Lung (tissue), 12 donors: ENCODE measurements around the gene SLC2A8. TPM values are rescaled to one million over a fixed set of nuclear protein-coding genes. Genes with fewer than 3 reads are reported as not detected.

ENCODE experiments used
- ATAC-seq: fragments of 200-7000 bp; cut with Tn5 transposase; one replicate; pipeline ENCODE4 v1.9.1; 2020; ENCODE audit warnings: moderate number of reproducible peaks; ENCODE audit not compliant: insufficient read depth, low FRiP score
- DNase-seq, 3 donors: peaks; one replicate each; pipeline ENCODE4 v3.0.0-alpha.2; 2013 to 2017
- H3K27ac ChIP-seq, 2 donors: one replicate each; pipeline ENCODE4 v1.5.1; 2013; ENCODE audit warnings: mild to moderate bottlenecking in 2 of 2, moderate library complexity in 2 of 2, control low read depth in 1 of 2, inconsistent platforms in 1 of 2, low read depth in 1 of 2, low read length in 1 of 2
- H3K27me3 ChIP-seq, 3 donors: one replicate each; pipeline ENCODE4 v1.5.1; 2013; ENCODE audit warnings: low read length in 2 of 3; ENCODE audit not compliant: control insufficient read depth in 3 of 3, insufficient read depth in 3 of 3
- H3K36me3 ChIP-seq, 4 donors: one replicate each; pipeline ENCODE4 v1.5.1; 2013; ENCODE audit warnings: low read length in 4 of 4, mild to moderate bottlenecking in 1 of 4, moderate library complexity in 1 of 4; ENCODE audit not compliant: control insufficient read depth in 4 of 4, insufficient read depth in 4 of 4
- H3K4me1 ChIP-seq, 5 donors: one replicate each; pipeline ENCODE4 v1.5.1; 2013; ENCODE audit warnings: low read length in 5 of 5, mild to moderate bottlenecking in 2 of 5, moderate library complexity in 1 of 5; ENCODE audit not compliant: control insufficient read depth in 5 of 5, insufficient read depth in 5 of 5
- H3K4me3 ChIP-seq: one replicate; pipeline ENCODE4 v1.5.1; 2013; ENCODE audit warnings: mild to moderate bottlenecking, control low read depth, moderate library complexity
- H3K9ac ChIP-seq, 2 donors: one replicate each; pipeline ENCODE4 v1.5.1; 2013; ENCODE audit warnings: low read length in 2 of 2, control low read depth in 1 of 2; ENCODE audit not compliant: insufficient read depth in 1 of 2
- H3K9me3 ChIP-seq, 4 donors: one replicate each; pipeline ENCODE4 v1.5.1; 2013; ENCODE audit warnings: low read length in 3 of 4, mild to moderate bottlenecking in 1 of 4, moderate library complexity in 1 of 4; ENCODE audit not compliant: control insufficient read depth in 4 of 4, insufficient read depth in 3 of 4
- CTCF ChIP-seq: IDR thresholded peaks from 2 replicates; pipeline ENCODE4 v1.5.1; 2012; ENCODE audit warnings: mild to moderate bottlenecking; ENCODE audit errors: control extremely low read depth, extremely low read depth
- WGBS, 2 donors: extraction: QIAGEN DNeasy Blood & Tissue Kit; methylation state at CpG; one replicate each; pipeline ENCODE4 v1.1.7; 2013; 5-methylcytosine and 5-hydroxymethylcytosine counted together
- polyA plus RNA-seq, 2 donors: library from polyadenylated mRNA; stranded (reverse); fragments of 200-250 nt; gene quantifications; one replicate each; pipeline ENCODE4 v1.2.1, GENCODE V29; 2013
- total RNA-seq, 2 donors: library from RNA; depleted of rRNA in 1 of 2; stranded (reverse); fragments of >200 nt in 1 of 2; gene quantifications; one replicate each; pipeline ENCODE4 v1.2.1, GENCODE V29; 2014 to 2021
- donor health status: control.
- donor health status: control.
- donor health status: Bipolar disorder and iron deficiency.
- donor health status: healthy.
- donor health status: DM: yes; HTN: yes; CAD: no.

The SLC2A8 gene
- total and polyA plus RNA-seq, 4 donors: 8.9 to 18.8 (median 16.3) TPM

DNA sequence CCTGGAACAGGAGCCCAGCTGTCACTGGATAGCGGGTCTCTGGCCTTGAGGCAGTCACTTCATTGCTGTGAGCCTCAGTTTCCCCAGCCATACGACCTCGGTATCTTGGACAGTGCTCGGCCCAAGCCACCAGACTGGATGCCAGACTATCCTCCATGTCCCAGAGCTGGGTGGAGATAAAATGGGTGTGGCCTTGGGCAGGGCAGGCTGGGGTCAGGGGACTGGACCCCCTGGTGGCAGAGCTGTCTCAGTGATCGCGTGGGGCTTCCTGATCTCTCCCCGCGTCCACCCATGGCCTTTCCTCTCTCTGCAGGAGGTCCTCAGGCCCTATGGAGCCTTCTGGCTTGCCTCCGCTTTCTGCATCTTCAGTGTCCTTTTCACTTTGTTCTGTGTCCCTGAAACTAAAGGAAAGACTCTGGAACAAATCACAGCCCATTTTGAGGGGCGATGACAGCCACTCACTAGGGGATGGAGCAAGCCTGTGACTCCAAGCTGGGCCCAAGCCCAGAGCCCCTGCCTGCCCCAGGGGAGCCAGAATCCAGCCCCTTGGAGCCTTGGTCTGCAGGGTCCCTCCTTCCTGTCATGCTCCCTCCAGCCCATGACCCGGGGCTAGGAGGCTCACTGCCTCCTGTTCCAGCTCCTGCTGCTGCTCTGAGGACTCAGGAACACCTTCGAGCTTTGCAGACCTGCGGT, 10.0 kb downstream of the SLC2A8 start:
- Histone ChIP-seq H3K9me3 (no peaks in the 10 kb centered on the region), H3K36me3 (peaks cover 0 to 35% (median 21%) of the 10 kb centered on the region in 4 donors), H3K4me3 (no peak overlapping the region), H3K27me3 (no peaks in the 10 kb centered on the region), H3K9ac (no peak overlapping the region), H3K27ac (no peak overlapping the region), H3K4me1 (peaks cover 0 to 3% (median 0%) of the 10 kb centered on the region in 5 donors)
- DNase-seq (no peak), ATAC-seq (no peak)
- TF ChIP-seq CTCF: no peak
- WGBS, 2 donors: 86 to 94% methylated on average over 13 of the region's 13 CpGs

DNA sequence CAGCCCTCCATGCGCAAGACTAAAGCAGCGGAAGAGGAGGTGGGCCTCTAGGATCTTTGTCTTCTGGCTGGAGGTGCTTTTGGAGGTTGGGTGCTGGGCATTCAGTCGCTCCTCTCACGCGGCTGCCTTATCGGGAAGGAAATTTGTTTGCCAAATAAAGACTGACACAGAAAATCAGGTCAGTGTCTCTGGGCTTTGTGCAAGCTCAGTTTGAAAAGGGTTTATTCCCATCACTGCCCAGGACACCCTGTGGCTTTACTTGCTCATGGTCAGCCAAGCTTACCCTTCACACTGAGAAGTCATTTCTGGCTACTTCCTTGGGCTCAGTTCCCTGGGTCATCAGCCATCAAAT, 10.5 kb downstream of the SLC2A8 start:
- Histone ChIP-seq H3K4me3 (no peak overlapping the region), H3K9ac (no peak overlapping the region), H3K27ac (no peak overlapping the region), H3K9me3 (no peaks in the 10 kb centered on the region), H3K27me3 (no peaks in the 10 kb centered on the region), H3K36me3 (peaks cover 0 to 34% (median 23%) of the 10 kb centered on the region in 4 donors), H3K4me1 (peaks cover 0 to 3% (median 0%) of the 10 kb centered on the region in 5 donors)
- ATAC-seq: no peak
- DNase-seq: no peak
- no peak for TF ChIP-seq CTCF
- 88 to 94% methylated on average over 6 of the region's 6 CpGs for WGBS, 2 donors

- Histone ChIP-seq H3K27me3 (no peaks in the 10 kb centered on the region), H3K4me3 (no peak overlapping the region), H3K9ac (no peak overlapping the region), H3K9me3 (no peaks in the 10 kb centered on the region), H3K4me1 (peaks cover 0 to 3% (median 0%) of the 10 kb centered on the region in 5 donors), H3K27ac (no peak overlapping the region), H3K36me3 (peaks cover 0 to 14% (median 7%) of the 10 kb centered on the region in 4 donors)
- ATAC-seq (no peak), DNase-seq (no peak)
- WGBS, 2 donors: 50 to 78% methylated on average over 4 of the region's 4 CpGs
- TF ChIP-seq CTCF: no peak
These were observed 14.2 kb downstream of the SLC2A8 start for GRCh38 chr9:127411122-127411521.

- Histone ChIP-seq H3K36me3 (peaks cover 0 to 4% (median 0%) of the 10 kb centered on the region in 4 donors), H3K27me3 (no peaks in the 10 kb centered on the region), H3K9me3 (no peaks in the 10 kb centered on the region), H3K9ac (no peak overlapping the region), H3K4me1 (peaks cover 0 to 3% (median 0%) of the 10 kb centered on the region in 5 donors), H3K4me3 (no peak overlapping the region), H3K27ac (no peak overlapping the region)
- 89 to 94% methylated on average over 4 of the region's 4 CpGs for WGBS, 2 donors
- no peak for TF ChIP-seq CTCF
- DNase-seq (no peak), ATAC-seq (no peak)
These were observed 18.2 kb downstream of the SLC2A8 start for GRCh38 chr9:127415141-127415540.
